H1 (cell line): ENCODE results near the gene SNTG2. TPM values are rescaled to one million over a fixed set of nuclear protein-coding genes. Genes with fewer than 3 reads are reported as not detected.

Experiments used
- CTBP2 ChIP-seq: IDR thresholded peaks from 2 replicates; pipeline ENCODE4 v1.7.0; 2011; ENCODE audit warnings: borderline replicate concordance, mild to moderate bottlenecking, moderate library complexity, mixed read lengths, low read length; ENCODE audit not compliant: insufficient read depth, insufficient read length
- SIRT6 ChIP-seq: IDR thresholded peaks from one replicate; pipeline ENCODE4 v1.7.1; 2012; ENCODE audit warnings: low read length, inconsistent platforms
- polyA plus RNA-seq, 7 experiments: library from polyadenylated mRNA; depleted of rRNA in 3 of 7; stranded (reverse) in 5 of 7; unstranded in 2 of 7; fragments of >200 nt in 5 of 7; fragments of 200-250 nt in 2 of 7; gene quantifications; 1 replicate in 5 of 7; 2 replicates in 1 of 7; 4 replicates in 1 of 7; pipeline versions ENCODE4 v1.2.1 to v1.2.3, GENCODE V29; 2011 to 2013; ENCODE audit warnings: missing spikeins in 2 of 7, mixed read lengths in 2 of 7
- total RNA-seq: library from RNA; stranded (reverse); fragmentation: NEBNext Ultra II Directional; extraction: Animal tissue kit (Norgen Biotek cat#: 25700); gene quantifications from 2 replicates; pipeline ENCODE4 v1.2.1, GENCODE V29; 2021

Gene SNTG2
- total and polyA plus RNA-seq, 2 of the 8 experiments (the other 6 are each of a cell fraction or from before 2014, with no cell fraction given) = 6.6 to 18.1 TPM

- TF ChIP-seq CTBP2 (no peak), SIRT6 (no peak)
Measured at GRCh38 chr2:1010415-1010930, 59.8 kb downstream of the SNTG2 start (continued).
